H1 (cell line): Measurements from ENCODE around the gene SPHKAP. TPM values are rescaled to one million over a fixed set of nuclear protein-coding genes. Genes with fewer than 3 reads are reported as not detected.

Experiments used
- EGR1 ChIP-seq: IDR thresholded peaks from 2 replicates; pipeline ENCODE4 v1.6.1; 2011; ENCODE audit warnings: low read depth, low read length, borderline replicate concordance
- polyA plus RNA-seq, 7 experiments: library from polyadenylated mRNA; depleted of rRNA in 3 of 7; stranded (reverse) in 5 of 7; unstranded in 2 of 7; fragments of >200 nt in 5 of 7; fragments of 200-250 nt in 2 of 7; gene quantifications; 1 replicate in 5 of 7; 2 replicates in 1 of 7; 4 replicates in 1 of 7; pipeline versions ENCODE4 v1.2.1 to v1.2.3, GENCODE V29; 2011 to 2013; ENCODE audit warnings: missing spikeins in 2 of 7, mixed read lengths in 2 of 7
- total RNA-seq: library from RNA; stranded (reverse); fragmentation: NEBNext Ultra II Directional; extraction: Animal tissue kit (Norgen Biotek cat#: 25700); gene quantifications from 2 replicates; pipeline ENCODE4 v1.2.1, GENCODE V29; 2021

The SPHKAP gene
- total and polyA plus RNA-seq, 2 of the 8 experiments (the other 6 are each of a cell fraction or from before 2014, with no cell fraction given), result 0.02 TPM; not detected in 1

- 0 out of 2 replicates have a peak, but pooled peaks have one; percentile 29 for TF ChIP-seq EGR1
These were observed 1.0 kb downstream of the SPHKAP start (continued) for GRCh38 chr2:228180181-228181097.
